Keratinocyte (primary cell): ENCODE results near the gene RAE1.

Source experiments
- CTCF ChIP-seq, 3 experiments: IDR thresholded peaks in 1 of 3; conservative IDR thresholded peaks in 1 of 3; optimal IDR thresholded peaks in 1 of 3; 2 replicates in 2 of 3; 3 replicates in 1 of 3; pipeline versions ENCODE3 to v1.5.1; 2011; ENCODE audit warnings: low read length in 3 of 3, mild to moderate bottlenecking in 3 of 3, moderate library complexity in 2 of 3, control low read depth in 1 of 3, inconsistent platforms in 1 of 3; ENCODE audit not compliant: insufficient read depth in 2 of 3; ENCODE audit errors: extremely low read depth in 1 of 3
- EZH2 ChIP-seq: IDR thresholded peaks from one replicate; pipeline ENCODE4 v1.6.1; 2012; ENCODE audit warnings: inconsistent platforms, mild to moderate bottlenecking, low read length, moderate library complexity

- TF ChIP-seq CTCF (optimal IDR thresholded peaks at IDR 0.05 in 1 of 3, IDR thresholded peaks at IDR 0.05 in 1 of 3, conservative IDR thresholded peaks at IDR 0.05 in 1 of 3; ENCODE audit: extremely low read depth in 1 of 3, insufficient read depth in 2 of 3, low read length in 3 of 3) (no peak), EZH2 (no peak)
Observed at GRCh38 chr20:57421253-57422220, 70.5 kb downstream of the RAE1 start.
